ENCODE results near the gene ZFAND6. TPM values are rescaled to one million over a fixed set of nuclear protein-coding genes. Genes with fewer than 3 reads are reported as not detected.

Gene ZFAND6
- total RNA-seq, 3 donors from 2014 or later (not counting 1 experiment from before 2014, with no cell fraction given) = 145 to 150 (median 148) TPM

DNA sequence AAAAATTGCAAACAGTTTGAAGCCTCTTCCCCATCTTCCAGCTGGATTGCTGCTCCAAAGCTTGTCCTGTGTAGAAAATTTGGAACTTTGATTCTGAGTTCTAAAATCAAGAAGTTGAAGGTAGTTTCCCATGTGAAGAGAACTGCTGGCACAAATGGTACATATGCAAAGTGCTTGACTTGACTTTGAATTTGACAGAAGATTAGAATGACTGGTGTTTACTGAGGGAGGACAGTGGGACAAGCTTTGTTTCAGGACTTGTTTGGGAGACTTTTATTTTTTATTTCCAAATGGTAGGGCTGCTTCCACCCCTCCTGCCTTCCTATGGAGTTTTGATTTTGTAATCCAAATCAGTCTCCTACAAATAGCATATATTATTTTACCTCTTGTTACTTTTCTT is 7.4 kb downstream of the ZFAND6 start:
- Histone ChIP-seq H3K9me3 (ENCODE audit: control insufficient read depth, insufficient read depth, low read length) (no peaks in the 10 kb centered on the region), H3K36me3 (ENCODE audit: control insufficient read depth, insufficient read depth, low read length) (no peaks in the 10 kb centered on the region), H3K27ac (ENCODE audit: low read length) (no peak overlapping the region), H3K4me3 (ENCODE audit: low read length) (no peak overlapping the region), H3K4me1 (ENCODE audit: control insufficient read depth, insufficient read depth, low read length) (no peaks in the 10 kb centered on the region), H3K27me3 (ENCODE audit: control insufficient read depth, insufficient read depth, low read length) (no peaks in the 10 kb centered on the region)
- TF ChIP-seq, protein P1, sequence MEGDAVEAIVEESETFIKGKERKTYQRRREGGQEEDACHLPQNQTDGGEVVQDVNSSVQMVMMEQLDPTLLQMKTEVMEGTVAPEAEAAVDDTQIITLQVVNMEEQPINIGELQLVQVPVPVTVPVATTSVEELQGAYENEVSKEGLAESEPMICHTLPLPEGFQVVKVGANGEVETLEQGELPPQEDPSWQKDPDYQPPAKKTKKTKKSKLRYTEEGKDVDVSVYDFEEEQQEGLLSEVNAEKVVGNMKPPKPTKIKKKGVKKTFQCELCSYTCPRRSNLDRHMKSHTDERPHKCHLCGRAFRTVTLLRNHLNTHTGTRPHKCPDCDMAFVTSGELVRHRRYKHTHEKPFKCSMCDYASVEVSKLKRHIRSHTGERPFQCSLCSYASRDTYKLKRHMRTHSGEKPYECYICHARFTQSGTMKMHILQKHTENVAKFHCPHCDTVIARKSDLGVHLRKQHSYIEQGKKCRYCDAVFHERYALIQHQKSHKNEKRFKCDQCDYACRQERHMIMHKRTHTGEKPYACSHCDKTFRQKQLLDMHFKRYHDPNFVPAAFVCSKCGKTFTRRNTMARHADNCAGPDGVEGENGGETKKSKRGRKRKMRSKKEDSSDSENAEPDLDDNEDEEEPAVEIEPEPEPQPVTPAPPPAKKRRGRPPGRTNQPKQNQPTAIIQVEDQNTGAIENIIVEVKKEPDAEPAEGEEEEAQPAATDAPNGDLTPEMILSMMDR (IDR thresholded peaks at IDR 0.05) = no peak
- ATAC-seq (no peak), DNase-seq (no peak)
- H3K27ac Mint-ChIP-seq = peak overlapping the region in 1 of 2 donors; percentile 17
- no peak overlapping the region for H3K4me3 Mint-ChIP-seq
- H3K27me3 Mint-ChIP-seq (ENCODE audit: low read depth in 2 of 2) = no peaks in the 10 kb centered on the region
- H3K36me3 Mint-ChIP-seq = no peaks in the 10 kb centered on the region
- H3K9me3 Mint-ChIP-seq = no peaks in the 10 kb centered on the region
- intact Hi-C loops (cut with micrococcal nuclease) = no loop called here
- peaks cover 45 to 51% of the 10 kb centered on the region in 2 donors for H3K4me1 Mint-ChIP-seq

DNA sequence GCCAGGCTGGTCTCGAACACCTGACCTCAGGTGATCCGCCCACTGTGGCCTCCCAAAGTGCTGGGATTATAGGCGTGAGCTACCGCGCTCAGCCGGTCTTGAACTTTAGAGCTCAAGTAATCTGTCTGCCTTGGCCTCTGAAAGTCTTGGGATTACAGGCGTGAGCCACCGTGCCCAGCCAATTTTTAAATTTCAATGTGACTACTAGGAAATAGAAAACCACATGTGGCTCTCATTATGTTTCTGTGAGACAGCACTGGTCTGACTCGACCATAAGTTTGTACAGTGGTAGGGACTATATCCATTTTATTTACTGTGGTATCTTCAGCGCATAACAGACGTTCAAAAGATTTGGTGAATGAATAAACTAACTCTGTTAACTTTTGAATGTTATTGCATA is 9.1 kb downstream of the ZFAND6 start:
- H3K36me3 Mint-ChIP-seq = no peaks in the 10 kb centered on the region
- H3K27ac ChIP-seq (ENCODE audit: low read length) = no peak overlapping the region
- TF ChIP-seq, protein P1 (IDR thresholded peaks at IDR 0.05) = no peak
- H3K9me3 Mint-ChIP-seq = no peaks in the 10 kb centered on the region
- intact Hi-C loops (cut with micrococcal nuclease) = no loop called here
- peaks cover 45 to 56% of the 10 kb centered on the region in 2 donors for H3K4me1 Mint-ChIP-seq
- WGBS (ENCODE audit: insufficient coverage) = 60% methylated on average over 11 of the region's 11 CpGs
- H3K4me3 ChIP-seq (ENCODE audit: low read length) = no peak overlapping the region
- H3K36me3 ChIP-seq (ENCODE audit: control insufficient read depth, insufficient read depth, low read length) = no peaks in the 10 kb centered on the region
- no peak overlapping the region for H3K4me3 Mint-ChIP-seq
- H3K4me1 ChIP-seq (ENCODE audit: control insufficient read depth, insufficient read depth, low read length) = no peaks in the 10 kb centered on the region
- DNase-seq (no peak), ATAC-seq (no peak)
- H3K27ac Mint-ChIP-seq = no peak overlapping the region
- no peaks in the 10 kb centered on the region for H3K27me3 ChIP-seq (ENCODE audit: control insufficient read depth, insufficient read depth, low read length)
- H3K27me3 Mint-ChIP-seq (ENCODE audit: low read depth in 2 of 2) = no peaks in the 10 kb centered on the region
- H3K9me3 ChIP-seq (ENCODE audit: control insufficient read depth, insufficient read depth, low read length) = no peaks in the 10 kb centered on the region

DNA sequence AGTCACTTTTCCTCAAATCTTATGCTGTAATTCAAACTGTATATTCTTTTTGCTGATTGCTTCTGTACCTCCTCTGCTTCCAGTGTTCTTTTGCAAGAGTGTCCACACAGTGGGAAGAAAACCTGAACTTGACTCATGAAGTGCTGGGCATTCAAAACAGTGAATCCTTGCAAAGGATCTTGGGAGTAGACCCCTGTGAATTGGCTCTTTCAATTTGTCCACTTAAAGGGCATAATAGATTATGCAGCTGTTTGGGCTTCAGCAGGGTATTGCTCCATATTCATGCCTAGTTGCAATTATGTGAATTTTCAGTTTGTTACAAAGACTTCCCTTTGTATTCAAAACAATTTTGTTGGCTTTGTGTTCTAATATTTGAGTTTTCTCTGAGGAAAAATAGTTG is 11.4 kb downstream of the ZFAND6 start:
- Histone ChIP-seq H3K27me3 (ENCODE audit: control insufficient read depth, insufficient read depth, low read length) (no peaks in the 10 kb centered on the region), H3K36me3 (ENCODE audit: control insufficient read depth, insufficient read depth, low read length) (no peaks in the 10 kb centered on the region), H3K9me3 (ENCODE audit: control insufficient read depth, insufficient read depth, low read length) (no peaks in the 10 kb centered on the region), H3K4me3 (ENCODE audit: low read length) (no peak overlapping the region), H3K4me1 (ENCODE audit: control insufficient read depth, insufficient read depth, low read length) (no peaks in the 10 kb centered on the region), H3K27ac (ENCODE audit: low read length) (no peak overlapping the region)
- DNase-seq (no peak), ATAC-seq (no peak)
- Mint-ChIP-seq H3K36me3 (no peaks in the 10 kb centered on the region), H3K27me3 (ENCODE audit: low read depth in 2 of 2) (no peaks in the 10 kb centered on the region), H3K9me3 (no peaks in the 10 kb centered on the region), H3K27ac (peak overlapping the region in 1 of 2 donors; percentile 16), H3K4me3 (no peak overlapping the region), H3K4me1 (peaks cover 50 to 60% of the 10 kb centered on the region in 2 donors)
- intact Hi-C loops (cut with micrococcal nuclease) = loop anchor here (10.0 kb wide), 1 partner anchor 176 kb away; the partner anchor contains the start of gene MTHFS
- TF ChIP-seq, protein P1 (IDR thresholded peaks at IDR 0.05) = no peak

DNA sequence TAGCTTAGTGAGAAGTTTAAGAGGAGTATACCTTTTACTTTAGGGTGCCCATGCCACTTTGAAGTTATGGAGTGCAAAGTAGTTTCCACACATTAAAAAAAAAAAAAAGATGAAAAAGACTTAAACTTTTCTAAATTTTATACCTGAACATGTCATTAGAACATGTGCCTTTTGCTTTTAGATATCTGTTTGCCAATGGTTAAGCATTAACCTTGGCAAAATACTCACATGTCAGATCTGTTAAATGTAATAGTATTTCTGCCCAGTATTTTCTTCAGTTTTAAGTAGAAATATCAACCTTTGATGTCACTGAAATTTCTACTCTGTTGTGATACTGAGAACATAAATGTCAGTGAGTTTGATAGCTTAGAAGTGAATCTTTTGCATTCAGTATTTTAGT is 12.2 kb downstream of the ZFAND6 start:
- H3K9me3 Mint-ChIP-seq = no peaks in the 10 kb centered on the region
- no peaks in the 10 kb centered on the region for H3K36me3 Mint-ChIP-seq
- H3K4me1 ChIP-seq (ENCODE audit: control insufficient read depth, insufficient read depth, low read length) = no peaks in the 10 kb centered on the region
- H3K9me3 ChIP-seq (ENCODE audit: control insufficient read depth, insufficient read depth, low read length) = no peaks in the 10 kb centered on the region
- TF ChIP-seq, protein P1 (IDR thresholded peaks at IDR 0.05) = no peak
- intact Hi-C loops (cut with micrococcal nuclease) = loop anchor here (1.0 to 10.0 kb wide), 2 partner anchors 12 to 177 kb away; partner anchors contain the start of genes MTHFS and ZFAND6
- H3K27me3 ChIP-seq (ENCODE audit: control insufficient read depth, insufficient read depth, low read length) = no peaks in the 10 kb centered on the region
- H3K4me3 Mint-ChIP-seq = no peak overlapping the region
- H3K27me3 Mint-ChIP-seq (ENCODE audit: low read depth in 2 of 2) = no peaks in the 10 kb centered on the region
- ATAC-seq (no peak), DNase-seq (no peak)
- H3K27ac Mint-ChIP-seq = peak overlapping the region in 1 of 2 donors; percentile 86
- H3K4me3 ChIP-seq (ENCODE audit: low read length) = no peak overlapping the region
- H3K36me3 ChIP-seq (ENCODE audit: control insufficient read depth, insufficient read depth, low read length) = no peaks in the 10 kb centered on the region
- peaks cover 57 to 67% of the 10 kb centered on the region in 2 donors for H3K4me1 Mint-ChIP-seq
- H3K27ac ChIP-seq (ENCODE audit: low read length) = no peak overlapping the region
